SK-N-SH (cell line): ENCODE data around the gene ZP1. TPM values are rescaled to one million over a fixed set of nuclear protein-coding genes. Genes with fewer than 3 reads are reported as not detected.

Experiments used
- CTCF ChIA-PET: fragments of 300-600, 350-600 bp; formaldehyde crosslinking; extraction: SDS; loops from one replicate; lab custom pipeline; 2021; lab: Yijun Ruan, JAX
- POLR2A ChIA-PET: fragments of 350-600 bp; sonication (Branson Sonifier 250); formaldehyde crosslinking; extraction: SDS; loops from one replicate; lab custom pipeline; 2020; ENCODE audit warnings: antibody characterized with exemption, inconsistent platforms; lab: Yijun Ruan, JAX
- DNase-seq: peaks from one replicate; pipeline ENCODE4 v3.0.0; 2012
- H2AFZ ChIP-seq: fragments of 200-600 bp; sonication (generic); 2 replicates; pipeline ENCODE4 v1.8.1; 2016; ENCODE audit warnings: antibody characterized with exemption, mild to moderate bottlenecking, low read depth
- H3F3A ChIP-seq: fragments of 200-600 bp; sonication (generic); replicated peaks from 2 replicates; pipeline ENCODE3; 2016; ENCODE audit warnings: antibody characterized with exemption, mild to moderate bottlenecking; ENCODE audit not compliant: insufficient read depth
- H3K27ac ChIP-seq, 2 experiments: fragments of 200-500 bp in 1 of 2; fragments of 200-600 bp in 1 of 2; sonication (Bioruptor generic) in 1 of 2; sonication (generic), shearing (Covaris generic) in 1 of 2; 2 replicates each; pipeline versions ENCODE4 v1.5.1 to v1.6.1; 2014 to 2016; ENCODE audit warnings: low read depth in 2 of 2, inconsistent platforms in 1 of 2, low read length in 1 of 2, mild to moderate bottlenecking in 1 of 2, mixed read lengths in 1 of 2
- H3K27me3 ChIP-seq: fragments of 200-600 bp; sonication (generic), shearing (Covaris generic); 2 replicates; pipeline ENCODE4 v1.6.1; 2016; ENCODE audit warnings: mixed run types; ENCODE audit not compliant: insufficient read depth
- H3K36me3 ChIP-seq, 2 experiments: fragments of 200-500 bp in 1 of 2; fragments of 200-600 bp in 1 of 2; sonication (Bioruptor generic) in 1 of 2; sonication (generic) in 1 of 2; replicated peaks in 1 of 2; 2 replicates each; pipeline versions ENCODE3 to v1.5.1; 2014 to 2016; ENCODE audit warnings: low read length in 1 of 2, mild to moderate bottlenecking in 1 of 2; ENCODE audit not compliant: insufficient read depth in 2 of 2, control insufficient read depth in 1 of 2
- H3K4me1 ChIP-seq, 2 experiments: fragments of 200-500 bp in 1 of 2; fragments of 200-600 bp in 1 of 2; sonication (Bioruptor generic) in 1 of 2; sonication (generic), shearing (Covaris generic) in 1 of 2; 2 replicates each; pipeline versions ENCODE4 v1.5.1 to v1.6.1; 2014 to 2016; ENCODE audit warnings: low read depth in 1 of 2, low read length in 1 of 2, mixed run types in 1 of 2; ENCODE audit not compliant: insufficient read depth in 2 of 2, control insufficient read depth in 1 of 2
- H3K4me2 ChIP-seq: fragments of 200-600 bp; sonication (generic), shearing (Covaris generic); 2 replicates; pipeline ENCODE4 v1.6.1; 2017; ENCODE audit warnings: mixed run types
- H3K4me3 ChIP-seq, 2 experiments: fragments of 200-500 bp in 1 of 2; fragments of 200-600 bp in 1 of 2; sonication (Bioruptor generic) in 1 of 2; sonication (generic), shearing (Covaris generic) in 1 of 2; 2 replicates each; pipeline versions ENCODE4 v1.5.1 to v1.8.1; 2014 to 2016; ENCODE audit warnings: low read depth in 2 of 2, inconsistent platforms in 1 of 2, low read length in 1 of 2, mild to moderate bottlenecking in 1 of 2, mixed read lengths in 1 of 2, moderate library complexity in 1 of 2
- H3K79me2 ChIP-seq: fragments of 200-600 bp; sonication (generic); 2 replicates; pipeline ENCODE4 v1.8.1; 2017; ENCODE audit warnings: mild to moderate bottlenecking; ENCODE audit not compliant: insufficient read depth
- H3K9ac ChIP-seq: fragments of 200-600 bp; sonication (generic); 2 replicates; pipeline ENCODE4 v1.6.1; 2017; ENCODE audit warnings: mixed run types
- H3K9me2 ChIP-seq: fragments of 200-600 bp; sonication (generic); 2 replicates; pipeline ENCODE4 v1.6.1; 2017; ENCODE audit warnings: mixed run types
- H3K9me3 ChIP-seq: fragments of 200-600 bp; sonication (generic); 2 replicates; pipeline ENCODE4 v1.6.1; 2017; ENCODE audit warnings: mixed run types, mild to moderate bottlenecking, moderate library complexity
- H4K20me1 ChIP-seq: fragments of 200-600 bp; sonication (generic); 2 replicates; pipeline ENCODE4 v1.6.1; 2017; ENCODE audit warnings: mild to moderate bottlenecking, mixed run types; ENCODE audit not compliant: insufficient read depth
- CHD2 ChIP-seq: fragments of 150-350 bp; IDR thresholded peaks from 2 replicates; pipeline ENCODE4 v1.6.1; 2018; ENCODE audit warnings: low read length; ENCODE audit not compliant: partially characterized antibody
- CTCF ChIP-seq: fragments of 200-600 bp; sonication (generic); IDR thresholded peaks from 2 replicates; pipeline ENCODE4 v1.6.1; 2017; ENCODE audit warnings: antibody characterized with exemption, mild to moderate bottlenecking, moderate library complexity
- ELF1 ChIP-seq: IDR thresholded peaks from 2 replicates; pipeline ENCODE4 v1.4.0; 2012
- EP300 ChIP-seq, 2 experiments: IDR thresholded peaks; 2 replicates each; pipeline versions ENCODE4 v1.4.0 to v1.6.1; 2012; ENCODE audit warnings: borderline replicate concordance in 1 of 2, low read depth in 1 of 2, low read length in 1 of 2
- EZH2phosphoT487 ChIP-seq: fragments of 200-600 bp; sonication (generic); IDR thresholded peaks from 2 replicates; pipeline ENCODE4 v1.6.1; 2017; ENCODE audit warnings: low read depth, mixed run types, mild to moderate bottlenecking, antibody characterized with exemption, moderate library complexity, borderline replicate concordance
- FOXJ3 ChIP-seq: sonication (generic); formaldehyde crosslinking; IDR thresholded peaks from 2 replicates; pipeline ENCODE4 v1.5.1; 2020; ENCODE audit warnings: mild to moderate bottlenecking, missing genetic modification reagents
- GABPA ChIP-seq: IDR thresholded peaks from 2 replicates; pipeline ENCODE4 v1.4.0; 2012; ENCODE audit warnings: low read depth, mild to moderate bottlenecking
- IRF3 ChIP-seq: fragments of 150-350 bp; IDR thresholded peaks from 2 replicates; pipeline ENCODE4 v1.6.1; 2016; ENCODE audit warnings: mild to moderate bottlenecking, low read depth, low read length
- MAX ChIP-seq: IDR thresholded peaks from 2 replicates; pipeline ENCODE4 v1.4.0; 2012; ENCODE audit warnings: low read depth
- MEF2A ChIP-seq: IDR thresholded peaks from 2 replicates; pipeline ENCODE4 v1.4.0; 2012; ENCODE audit warnings: low read depth, borderline replicate concordance
- MXI1 ChIP-seq: IDR thresholded peaks from 2 replicates; pipeline ENCODE4 v1.6.1; 2012; ENCODE audit warnings: mild to moderate bottlenecking, low read depth, low read length, improper control_type of control experiment
- NFIC ChIP-seq: IDR thresholded peaks from 2 replicates; pipeline ENCODE4 v1.4.0; 2012; ENCODE audit warnings: borderline replicate concordance
- RAD21 ChIP-seq: IDR thresholded peaks from 2 replicates; pipeline ENCODE4 v1.6.1; 2012; ENCODE audit warnings: mild to moderate bottlenecking, low read length
- RCOR1 ChIP-seq: fragments of 150-350 bp; IDR thresholded peaks from 2 replicates; pipeline ENCODE4 v1.6.1; 2017; ENCODE audit warnings: antibody characterized with exemption, low read length
- REST ChIP-seq: IDR thresholded peaks from 2 replicates; pipeline ENCODE4 v1.6.1; 2012; ENCODE audit warnings: mild to moderate bottlenecking, low read depth, low read length, moderate library complexity
- SMC3 ChIP-seq: IDR thresholded peaks from 2 replicates; pipeline ENCODE4 v1.6.1; 2012; ENCODE audit warnings: low read depth, low read length, improper control_type of control experiment
- TEAD4 ChIP-seq: IDR thresholded peaks from 2 replicates; pipeline ENCODE4 v1.4.0; 2012; ENCODE audit warnings: mild to moderate bottlenecking, borderline replicate concordance; ENCODE audit not compliant: insufficient read depth
- USF1 ChIP-seq: IDR thresholded peaks from 2 replicates; pipeline ENCODE4 v1.4.0; 2012; ENCODE audit warnings: low read depth, borderline replicate concordance
- USF2 ChIP-seq: fragments of 150-350 bp; IDR thresholded peaks from 2 replicates; pipeline ENCODE4 v1.6.1; 2017; ENCODE audit warnings: antibody characterized with exemption, low read length, low read depth, borderline replicate concordance
- WGBS: methylation state at CpG from one replicate; pipeline ENCODE4 v1.1.6; 2017; ENCODE audit warnings: low lambda C conversion rate; 5-methylcytosine and 5-hydroxymethylcytosine counted together
- polyA plus RNA-seq, 3 experiments: library from polyadenylated mRNA; depleted of rRNA; stranded (reverse); fragments of >200 nt; gene quantifications; 2 replicates each; pipeline ENCODE4 v1.2.3, GENCODE V29; 2012

Gene ZP1
- polyA plus RNA-seq, 1 of the 3 experiments (the other 2 are of a cell fraction), result not detected

DNA sequence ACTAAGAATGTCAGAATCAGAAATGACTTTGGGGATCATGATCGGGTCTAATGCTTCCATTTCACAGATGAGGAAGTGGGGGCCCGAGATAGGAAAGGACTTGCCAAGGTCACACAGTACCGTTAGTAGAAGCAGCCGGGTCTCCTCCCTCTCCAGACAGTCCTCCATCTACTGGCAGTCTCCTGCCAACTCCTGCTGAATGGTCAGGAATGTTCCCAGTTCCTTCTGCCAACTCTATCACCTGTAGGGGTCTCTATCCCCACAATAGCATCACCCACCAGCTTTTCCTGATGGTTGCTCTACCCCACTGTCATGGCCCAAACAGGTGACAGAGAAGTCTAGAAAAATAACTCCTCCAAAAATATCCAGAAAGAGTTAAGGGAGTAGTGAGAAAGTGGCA, 49.3 kb upstream of the ZP1 start (continued):
- no peak for TF ChIP-seq USF2

- Histone ChIP-seq H3K4me2 (no peak overlapping the region), H3K4me1 (no peaks in the 10 kb centered on the region; a peak in 1 of 4 replicates), H3F3A (no peaks in the 10 kb centered on the region), H3K9me3 (no peaks in the 10 kb centered on the region; the same call in 1 of the 2 replicates), H3K9me2 (no peaks in the 10 kb centered on the region), H3K79me2 (no peaks in the 10 kb centered on the region), H2AFZ (no peak overlapping the region), H3K27ac (no peak overlapping the region), H3K9ac (no peak overlapping the region), H3K4me3 (no peak overlapping the region), H4K20me1 (no peaks in the 10 kb centered on the region), H3K27me3 (peaks cover 7% of the 10 kb centered on the region; the same call in 1 of the 2 replicates), H3K36me3 (no peaks in the 10 kb centered on the region)
- ChIA-PET CTCF (interaction anchor here (0.7 to 3.9 kb wide), 8 partner anchors 9 to 119 kb away, joined by 3 to 39 read pairs (median 4); partner anchors contain the start of gene ZP1), POLR2A (no interaction called here)
- TF ChIP-seq MEF2A (no peak), CHD2 (no peak), EP300 (IDR thresholded peaks at IDR 0.05; ENCODE audit: borderline replicate concordance in 1 of 2, low read depth in 1 of 2, low read length in 1 of 2) (no peak), ELF1 (no peak), IRF3 (no peak), NFIC (no peak), MXI1 (no peak), SMC3 (no peak), REST (no peak), TEAD4 (no peak), GABPA (no peak), RAD21 (no peak), EZH2phosphoT487 (no peak), USF2 (no peak), CTCF (no peak), USF1 (no peak), FOXJ3 (no peak), RCOR1 (no peak), MAX (no peak)
- 27% methylated on average over 8 of the region's 15 CpGs for whole genome bisulfite sequencing
- DNase-seq, result peak; percentile 44
Measured at GRCh38 chr11:60821827-60822599, 45.3 kb upstream of the ZP1 start.
